ENCODE measurements around the gene MICALL1. TPM values are rescaled to one million over a fixed set of nuclear protein-coding genes. Genes with fewer than 3 reads are reported as not detected.

Gene MICALL1
- total RNA-seq, 1 donor from 2014 or later: 5.0 TPM

DNA sequence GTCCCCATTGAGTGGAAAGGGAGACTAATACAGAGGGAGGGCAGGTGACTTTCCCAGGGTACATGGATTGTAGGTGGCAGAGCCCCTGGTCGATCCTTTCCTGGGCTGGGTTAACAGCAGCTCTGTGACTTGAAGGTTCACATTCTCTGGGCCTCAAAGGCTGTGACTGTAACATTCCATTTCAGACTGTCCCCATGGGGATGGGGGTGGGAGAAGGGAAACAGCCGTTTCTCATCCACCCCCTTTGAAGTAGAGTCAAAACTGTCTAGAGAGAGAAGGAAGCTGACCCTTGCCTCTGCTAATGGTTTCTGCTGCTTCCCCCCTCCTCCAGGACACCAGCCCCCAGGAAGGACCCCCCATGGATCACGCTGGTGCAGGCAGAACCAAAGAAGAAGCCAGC lies 19.2 kb downstream of the MICALL1 start:
- Histone ChIP-seq H3K27me3 (no peaks in the 10 kb centered on the region), H3K4me1 (no peaks in the 10 kb centered on the region), H3K4me3 (no peak overlapping the region), H3K79me2 (ENCODE audit: low read depth) (no peaks in the 10 kb centered on the region), H2AFZ (replicated peaks) (no peak overlapping the region), H3K9ac (no peak overlapping the region), H3F3A (ENCODE audit: low read depth) (no peaks in the 10 kb centered on the region), H3K9me3 (ENCODE audit: low read depth) (no peaks in the 10 kb centered on the region), H3K4me2 (no peak overlapping the region), H3K27ac (no peak overlapping the region), H3K36me3 (no peaks in the 10 kb centered on the region), H4K20me1 (ENCODE audit: low read depth) (peaks cover 7% of the 10 kb centered on the region)
- no peak for DNase-seq (ENCODE audit: low spot score)
- Mint-ChIP-seq H3K4me3 (no peak overlapping the region), H3K27me3 (ENCODE audit: insufficient read depth, low read depth) (peaks cover 3% of the 10 kb centered on the region), H3K36me3 (peaks cover 10% of the 10 kb centered on the region), H3K9me3 (no peaks in the 10 kb centered on the region), H3K4me1 (no peaks in the 10 kb centered on the region), H3K27ac (no peak overlapping the region)
- TF ChIP-seq, protein P1, sequence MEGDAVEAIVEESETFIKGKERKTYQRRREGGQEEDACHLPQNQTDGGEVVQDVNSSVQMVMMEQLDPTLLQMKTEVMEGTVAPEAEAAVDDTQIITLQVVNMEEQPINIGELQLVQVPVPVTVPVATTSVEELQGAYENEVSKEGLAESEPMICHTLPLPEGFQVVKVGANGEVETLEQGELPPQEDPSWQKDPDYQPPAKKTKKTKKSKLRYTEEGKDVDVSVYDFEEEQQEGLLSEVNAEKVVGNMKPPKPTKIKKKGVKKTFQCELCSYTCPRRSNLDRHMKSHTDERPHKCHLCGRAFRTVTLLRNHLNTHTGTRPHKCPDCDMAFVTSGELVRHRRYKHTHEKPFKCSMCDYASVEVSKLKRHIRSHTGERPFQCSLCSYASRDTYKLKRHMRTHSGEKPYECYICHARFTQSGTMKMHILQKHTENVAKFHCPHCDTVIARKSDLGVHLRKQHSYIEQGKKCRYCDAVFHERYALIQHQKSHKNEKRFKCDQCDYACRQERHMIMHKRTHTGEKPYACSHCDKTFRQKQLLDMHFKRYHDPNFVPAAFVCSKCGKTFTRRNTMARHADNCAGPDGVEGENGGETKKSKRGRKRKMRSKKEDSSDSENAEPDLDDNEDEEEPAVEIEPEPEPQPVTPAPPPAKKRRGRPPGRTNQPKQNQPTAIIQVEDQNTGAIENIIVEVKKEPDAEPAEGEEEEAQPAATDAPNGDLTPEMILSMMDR (IDR thresholded peaks at IDR 0.05): no peak
- TF ChIP-seq EZH2 (IDR thresholded peaks at IDR 0.05) (no peak), EZH2phosphoT487 (IDR thresholded peaks at IDR 0.05) (no peak)

DNA sequence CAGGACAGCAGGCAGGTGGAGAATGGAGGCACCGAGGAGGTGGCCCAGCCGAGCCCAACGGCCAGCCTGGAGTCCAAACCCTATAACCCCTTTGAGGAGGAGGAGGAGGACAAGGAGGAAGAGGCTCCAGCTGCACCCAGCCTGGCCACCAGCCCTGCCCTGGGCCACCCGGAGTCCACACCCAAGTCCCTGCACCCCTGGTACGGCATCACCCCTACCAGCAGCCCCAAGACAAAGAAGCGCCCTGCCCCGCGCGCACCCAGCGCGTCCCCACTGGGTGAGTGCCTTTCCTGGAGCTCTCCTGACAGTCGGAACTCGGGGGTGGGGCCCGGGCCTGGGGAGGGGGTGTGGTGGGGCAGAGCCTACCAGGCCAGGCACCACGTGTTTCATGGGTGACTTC lies 19.7 kb downstream of the MICALL1 start:
- TF ChIP-seq EZH2 (IDR thresholded peaks at IDR 0.05): no peak
- no peak for TF ChIP-seq EZH2phosphoT487 (IDR thresholded peaks at IDR 0.05)
- TF ChIP-seq, protein P1 (IDR thresholded peaks at IDR 0.05): no peak

DNA sequence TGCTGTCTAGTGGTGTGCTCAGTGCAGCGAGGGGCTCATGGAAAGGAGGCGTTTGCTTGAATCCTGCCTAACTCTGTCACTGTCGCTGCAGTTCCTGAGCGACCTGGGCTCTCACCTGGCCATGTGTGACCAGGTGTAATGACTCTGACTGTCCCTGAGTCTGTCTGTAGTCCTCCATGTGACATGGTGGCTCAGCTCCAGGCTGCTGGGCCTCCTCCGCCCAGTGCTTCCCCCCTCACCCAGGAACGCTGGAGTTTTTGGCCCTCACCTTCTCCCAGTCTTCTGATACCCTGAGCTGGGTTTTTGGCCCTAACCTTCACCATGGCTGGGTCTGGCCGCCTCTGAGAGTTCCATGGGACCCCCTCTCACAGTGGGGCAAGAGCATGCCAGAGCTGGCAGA lies 20.3 kb downstream of the MICALL1 start:
- Histone ChIP-seq H3F3A (ENCODE audit: low read depth) (no peaks in the 10 kb centered on the region), H3K27me3 (no peaks in the 10 kb centered on the region), H3K4me3 (no peak overlapping the region), H3K9me3 (ENCODE audit: low read depth) (no peaks in the 10 kb centered on the region), H4K20me1 (ENCODE audit: low read depth) (peaks cover 8% of the 10 kb centered on the region), H2AFZ (replicated peaks) (no peak overlapping the region), H3K27ac (no peak overlapping the region), H3K4me2 (no peak overlapping the region), H3K9ac (no peak overlapping the region), H3K36me3 (no peaks in the 10 kb centered on the region), H3K79me2 (ENCODE audit: low read depth) (no peaks in the 10 kb centered on the region), H3K4me1 (no peaks in the 10 kb centered on the region)
- no peak for DNase-seq (ENCODE audit: low spot score)
- Mint-ChIP-seq H3K36me3 (peaks cover 10% of the 10 kb centered on the region), H3K27me3 (ENCODE audit: insufficient read depth, low read depth) (peaks cover 3% of the 10 kb centered on the region), H3K4me3 (no peak overlapping the region), H3K9me3 (no peaks in the 10 kb centered on the region), H3K4me1 (peaks cover 2% of the 10 kb centered on the region), H3K27ac (no peak overlapping the region)
- TF ChIP-seq EZH2 (IDR thresholded peaks at IDR 0.05): no peak
- no peak for TF ChIP-seq EZH2phosphoT487 (IDR thresholded peaks at IDR 0.05)
- TF ChIP-seq, protein P1 (IDR thresholded peaks at IDR 0.05): no peak

More for the DNA sequence above, 19.7 kb downstream of the MICALL1 start:
- Histone ChIP-seq H3K4me2 (no peak overlapping the region), H3K9me3 (ENCODE audit: low read depth) (no peaks in the 10 kb centered on the region), H3K9ac (no peak overlapping the region), H3K36me3 (no peaks in the 10 kb centered on the region), H3K4me1 (no peaks in the 10 kb centered on the region), H3F3A (ENCODE audit: low read depth) (no peaks in the 10 kb centered on the region), H4K20me1 (ENCODE audit: low read depth) (peaks cover 8% of the 10 kb centered on the region), H3K27me3 (no peaks in the 10 kb centered on the region), H3K27ac (no peak overlapping the region), H3K79me2 (ENCODE audit: low read depth) (no peaks in the 10 kb centered on the region), H3K4me3 (no peak overlapping the region), H2AFZ (replicated peaks) (no peak overlapping the region)
- Mint-ChIP-seq H3K4me1 (no peaks in the 10 kb centered on the region), H3K9me3 (no peaks in the 10 kb centered on the region), H3K36me3 (peaks cover 10% of the 10 kb centered on the region), H3K4me3 (no peak overlapping the region), H3K27ac (no peak overlapping the region), H3K27me3 (ENCODE audit: insufficient read depth, low read depth) (peaks cover 3% of the 10 kb centered on the region)
- DNase-seq (ENCODE audit: low spot score): no peak
